HepG2 (cell line): Measurements from ENCODE around the gene GNAI2. TPM values are rescaled to one million over a fixed set of nuclear protein-coding genes. Genes with fewer than 3 reads are reported as not detected.

Experiments used
- ATAC-seq: fragments of 200-7000 bp; cut with Tn5 transposase; 3 replicates; pipeline ENCODE4 v1.9.1; 2020; ENCODE audit warnings: mild to moderate bottlenecking, moderate library complexity
- BruUV-seq: library from RNA; stranded (reverse); fragments of 400-500 nt; replicated peaks from 2 replicates; lab custom pipeline; 2021; lab: Mats Ljungman, UMichigan
- CTCF ChIA-PET: fragments of 300-600 bp; formaldehyde crosslinking; extraction: SDS; loops from one replicate; lab custom pipeline; 2021; ENCODE audit warnings: low total read pairs, inconsistent platforms, low intra/inter-chr PET ratio; lab: Yijun Ruan, JAX
- POLR2A ChIA-PET: fragments of 350-600 bp; sonication (Branson Sonifier 250); formaldehyde crosslinking; loops from one replicate; lab custom pipeline; 2020; ENCODE audit warnings: antibody characterized with exemption, inconsistent platforms; lab: Yijun Ruan, JAX
- DNase-seq: peaks from one replicate; pipeline ENCODE4 v3.0.0-alpha.2; 2015; ENCODE audit warnings: low spot score
- FAIRE-seq: peaks from 3 replicates; lab custom pipeline; 2011; peaks lifted over from hg19 to GRCh38; lab: Jason Lieb, UNC
- H2AFZ ChIP-seq: one replicate; pipeline ENCODE4 v1.6.1; 2011; ENCODE audit warnings: low read length, inconsistent platforms
- H3K27ac ChIP-seq: fragments of 300-600 bp; 3 replicates; pipeline ENCODE4 v1.8.0; 2011; ENCODE audit warnings: mixed run types, mild to moderate bottlenecking, mixed read lengths, low read length, inconsistent platforms; ENCODE audit not compliant: insufficient read depth; ENCODE audit errors: extremely low read length
- H3K27me3 ChIP-seq, 2 experiments: fragments of 200-600 bp in 1 of 2; 2 replicates in 1 of 2; 3 replicates in 1 of 2; pipeline versions ENCODE4 v1.6.0 to v1.8.0; 2011; ENCODE audit warnings: low read length in 2 of 2, mild to moderate bottlenecking in 2 of 2, moderate library complexity in 2 of 2, inconsistent platforms in 1 of 2; ENCODE audit not compliant: insufficient read depth in 2 of 2, control insufficient read depth in 1 of 2
- H3K36me3 ChIP-seq, 2 experiments: fragments of 200-600 bp in 1 of 2; replicated peaks in 1 of 2; 2 replicates in 1 of 2; 3 replicates in 1 of 2; pipeline versions ENCODE4 v1.5.1 to v1.8.0; 2011; ENCODE audit warnings: low read length in 2 of 2, inconsistent platforms in 1 of 2; ENCODE audit not compliant: insufficient read depth in 2 of 2, control insufficient read depth in 1 of 2
- H3K4me1 ChIP-seq: 2 replicates; pipeline ENCODE4 v1.5.1; 2012; ENCODE audit warnings: low read length, inconsistent platforms; ENCODE audit not compliant: insufficient read depth
- H3K4me2 ChIP-seq: 2 replicates; pipeline ENCODE4 v1.6.0; 2011; ENCODE audit warnings: low read depth, low read length, inconsistent platforms
- H3K4me3 ChIP-seq, 3 experiments: fragments of 200-600 bp in 1 of 3; sonication (generic), shearing (Covaris generic) in 1 of 3; replicated peaks in 1 of 3; 2 replicates each; pipeline ENCODE4 v1.5.1; 2011 to 2016; ENCODE audit warnings: low read length in 3 of 3, inconsistent platforms in 2 of 3, low read depth in 2 of 3, mild to moderate bottlenecking in 2 of 3, control low read depth in 1 of 3, mixed read lengths in 1 of 3; ENCODE audit not compliant: insufficient read depth in 1 of 3
- H3K79me2 ChIP-seq: one replicate; pipeline ENCODE4 v1.6.1; 2011; ENCODE audit warnings: low read length, inconsistent platforms; ENCODE audit not compliant: insufficient read depth
- H3K9ac ChIP-seq: 2 replicates; pipeline ENCODE4 v1.6.0; 2011; ENCODE audit warnings: mild to moderate bottlenecking, low read depth, low read length, inconsistent platforms; ENCODE audit not compliant: insufficient read depth
- H3K9me3 ChIP-seq: 2 replicates; pipeline ENCODE4 v1.5.1; 2012; ENCODE audit warnings: mild to moderate bottlenecking, low read length
- H4K20me1 ChIP-seq: 2 replicates; pipeline ENCODE4 v1.6.0; 2011; ENCODE audit warnings: inconsistent platforms, mild to moderate bottlenecking, low read length, moderate library complexity; ENCODE audit not compliant: insufficient read depth
- DRAP1 ChIP-seq: IDR thresholded peaks from 2 replicates; pipeline ENCODE4 v1.6.1; 2016; ENCODE audit warnings: missing genetic modification reagents, missing compliant biosample characterization
- FOSL2 ChIP-seq: sonication (generic); formaldehyde crosslinking; IDR thresholded peaks from 2 replicates; pipeline ENCODE4 v1.4.0; 2020; ENCODE audit warnings: missing genetic modification reagents
- HDAC1 ChIP-seq: sonication (generic); formaldehyde crosslinking; IDR thresholded peaks from 2 replicates; pipeline ENCODE4 v1.5.1; 2020; ENCODE audit warnings: mild to moderate bottlenecking, missing genetic modification reagents
- IRF9 ChIP-seq: sonication (generic); formaldehyde crosslinking; IDR thresholded peaks from 2 replicates; pipeline ENCODE4 v1.8.0; 2022; ENCODE audit warnings: missing genetic modification reagents, mild to moderate bottlenecking, borderline replicate concordance
- KDM1A ChIP-seq: IDR thresholded peaks from 2 replicates; pipeline ENCODE4 v1.6.1; 2016; ENCODE audit warnings: missing compliant biosample characterization
- NRL ChIP-seq: sonication (generic); formaldehyde crosslinking; IDR thresholded peaks from 2 replicates; pipeline ENCODE4 v1.5.0; 2020; ENCODE audit warnings: missing genetic modification reagents, mild to moderate bottlenecking, moderate library complexity, borderline replicate concordance
- RXRB ChIP-seq: IDR thresholded peaks from 2 replicates; pipeline ENCODE4 v1.6.1; 2016; ENCODE audit warnings: borderline replicate concordance, missing genetic modification reagents, missing compliant biosample characterization
- TBP ChIP-seq: sonication (generic); formaldehyde crosslinking; IDR thresholded peaks from 2 replicates; pipeline ENCODE4 v1.5.0; 2020; ENCODE audit warnings: missing genetic modification reagents
- ZBTB33 ChIP-seq: sonication (generic); formaldehyde crosslinking; IDR thresholded peaks from 2 replicates; pipeline ENCODE4 v1.4.0; 2020; ENCODE audit warnings: missing genetic modification reagents
- ZFX ChIP-seq: sonication (generic); formaldehyde crosslinking; IDR thresholded peaks from 2 replicates; pipeline ENCODE4 v1.4.0; 2020; ENCODE audit warnings: mild to moderate bottlenecking, low read depth, missing genetic modification reagents, moderate library complexity
- ZNF282 ChIP-seq: fragments of 450-650 bp; IDR thresholded peaks from 2 replicates; pipeline ENCODE4 v1.6.1; 2018; ENCODE audit not compliant: partially characterized antibody
- ZNF317 ChIP-seq: sonication (generic); formaldehyde crosslinking; IDR thresholded peaks from 2 replicates; pipeline ENCODE4 v1.5.0; 2020; ENCODE audit warnings: mild to moderate bottlenecking, missing genetic modification reagents
- ZNF350 ChIP-seq: sonication (generic); formaldehyde crosslinking; IDR thresholded peaks from 2 replicates; pipeline ENCODE4 v1.4.0; 2020; ENCODE audit warnings: mild to moderate bottlenecking, low read depth, missing genetic modification reagents, borderline replicate concordance
- ZNF775 ChIP-seq: sonication (generic); formaldehyde crosslinking; IDR thresholded peaks from 2 replicates; pipeline ENCODE4 v1.4.0; 2020; ENCODE audit warnings: missing genetic modification reagents, mild to moderate bottlenecking, moderate library complexity, borderline replicate concordance
- ZNF780A ChIP-seq: sonication (generic); formaldehyde crosslinking; IDR thresholded peaks from 2 replicates; pipeline ENCODE4 v1.8.0; 2022; ENCODE audit warnings: mild to moderate bottlenecking, missing genetic modification reagents, moderate library complexity
- ZNF788 ChIP-seq: sonication (generic); formaldehyde crosslinking; IDR thresholded peaks from 2 replicates; pipeline ENCODE4 v1.5.0; 2020; ENCODE audit warnings: mild to moderate bottlenecking, missing genetic modification reagents, borderline replicate concordance
- ZSCAN12 ChIP-seq: sonication (generic); formaldehyde crosslinking; IDR thresholded peaks from 2 replicates; pipeline ENCODE4 v1.9.0; 2021; ENCODE audit warnings: mild to moderate bottlenecking, missing genetic modification reagents
- ZSCAN5A ChIP-seq: sonication (generic); formaldehyde crosslinking; IDR thresholded peaks from 2 replicates; pipeline ENCODE4 v1.8.0; 2022; ENCODE audit warnings: mild to moderate bottlenecking, missing genetic modification reagents, borderline replicate concordance
- WGBS: methylation state at CpG from one replicate; pipeline ENCODE4 v1.1.6; 2017; ENCODE audit warnings: low lambda C conversion rate; 5-methylcytosine and 5-hydroxymethylcytosine counted together
- in situ Hi-C: cut with HindIII; loops from 2 replicates; pipeline ENCODE4 v1.10.0; 2017; ENCODE audit warnings: low pct_unique_long_range_greater_than_20kb; ENCODE audit not compliant: extremely low pct_ligation_motif_present
- intact Hi-C: fragments of 100-400 bp; cut with micrococcal nuclease; formaldehyde crosslinking; loops from one replicate; pipeline ENCODE4 v1.10.0; 2022; ENCODE audit not compliant: unreplicated experiment
- polyA plus RNA-seq, 8 experiments: library from polyadenylated mRNA; depleted of rRNA in 3 of 8; stranded (reverse) in 7 of 8; unstranded in 1 of 8; fragments of >200 nt; fragmentation: Illumina TruSeq in 4 of 8; extraction: Trizol in 4 of 8; gene quantifications; 2 replicates each; pipeline versions ENCODE4 v1.2.1 to v1.2.3, GENCODE V29; 2011 to 2016; ENCODE audit warnings: low read depth in 4 of 8, missing spikeins in 1 of 8, mixed read lengths in 1 of 8; ENCODE audit not compliant: insufficient read depth in 1 of 8
- total RNA-seq, 5 experiments: library from RNA; depleted of rRNA; stranded (reverse); fragments of >200 nt; fragmentation: Illumina TruSeq; extraction: Trizol; gene quantifications; 2 replicates each; pipeline ENCODE4 v1.2.3, GENCODE V29; 2016; ENCODE audit warnings: low read depth in 1 of 5
- TF ChIP-seq, protein P1 (sequence below): sonication (generic); formaldehyde crosslinking; IDR thresholded peaks from 2 replicates; pipeline ENCODE4 v1.8.0; 2022; ENCODE audit warnings: mild to moderate bottlenecking, missing genetic modification reagents; ENCODE audit not compliant: insufficient replicate concordance

The GNAI2 gene
- total and polyA plus RNA-seq, 2 of the 13 experiments (the other 11 are each of a cell fraction or from before 2014, with no cell fraction given) = 51.1 to 66.2 TPM

GRCh38 chr3:50258979-50259378, 23.0 kb downstream of the GNAI2 start:
- H3K9ac ChIP-seq = no peak overlapping the region
- no peak overlapping the region for H3K4me3 ChIP-seq
- no TSS peak for BruUV-seq
- no peak overlapping the region for H2AFZ ChIP-seq
- CTCF ChIA-PET = interaction anchor here (3.0 to 3.1 kb wide), 2 partner anchors 14 to 32 kb away, joined by 26 to 81 read pairs; no protein-coding TSS in a partner anchor
- H3K79me2 ChIP-seq = peaks cover 12% of the 10 kb centered on the region
- intact Hi-C loops (no loop called here), in situ Hi-C loops (no loop called here)
- WGBS = 88% methylated on average over 15 of the region's 16 CpGs
- H3K27ac ChIP-seq = no peak overlapping the region
- H4K20me1 ChIP-seq = no peaks in the 10 kb centered on the region
- no peak for DNase-seq
- FAIRE-seq = no peak
- H3K36me3 ChIP-seq = peaks cover 16 to 28% of the 10 kb centered on the region in 2 experiments
- no peaks in the 10 kb centered on the region for H3K9me3 ChIP-seq
- no peak overlapping the region for H3K4me2 ChIP-seq
- H3K4me1 ChIP-seq = peaks cover 48% of the 10 kb centered on the region
- POLR2A ChIA-PET = interaction anchor here (0.6 to 8.0 kb wide), 5 partner anchors 12 to 78 kb away, joined by 3 to 155 read pairs (median 8); partner anchors contain the start of genes GNAI2 and SEMA3B
- no peaks in the 10 kb centered on the region for H3K27me3 ChIP-seq
- no peak for ATAC-seq
- TF ChIP-seq ZNF775 (CRISPR knock-in tag) = no peak
- no peak for TF ChIP-seq KDM1A (CRISPR knock-in tag)
- TF ChIP-seq IRF9 = no peak
- TF ChIP-seq RXRB (CRISPR knock-in tag) = no peak
- TF ChIP-seq ZBTB33 (CRISPR knock-in tag) = peak; percentile 84
- TF ChIP-seq ZNF780A = no peak
- no peak for TF ChIP-seq ZNF317 (CRISPR knock-in tag)
- TF ChIP-seq TBP = no peak
- no peak for TF ChIP-seq NRL (CRISPR knock-in tag)
- no peak for TF ChIP-seq DRAP1 (CRISPR knock-in tag)
- no peak for TF ChIP-seq ZSCAN5A (CRISPR knock-in tag)
- TF ChIP-seq ZFX (CRISPR knock-in tag) = no peak
- TF ChIP-seq, protein P1, sequence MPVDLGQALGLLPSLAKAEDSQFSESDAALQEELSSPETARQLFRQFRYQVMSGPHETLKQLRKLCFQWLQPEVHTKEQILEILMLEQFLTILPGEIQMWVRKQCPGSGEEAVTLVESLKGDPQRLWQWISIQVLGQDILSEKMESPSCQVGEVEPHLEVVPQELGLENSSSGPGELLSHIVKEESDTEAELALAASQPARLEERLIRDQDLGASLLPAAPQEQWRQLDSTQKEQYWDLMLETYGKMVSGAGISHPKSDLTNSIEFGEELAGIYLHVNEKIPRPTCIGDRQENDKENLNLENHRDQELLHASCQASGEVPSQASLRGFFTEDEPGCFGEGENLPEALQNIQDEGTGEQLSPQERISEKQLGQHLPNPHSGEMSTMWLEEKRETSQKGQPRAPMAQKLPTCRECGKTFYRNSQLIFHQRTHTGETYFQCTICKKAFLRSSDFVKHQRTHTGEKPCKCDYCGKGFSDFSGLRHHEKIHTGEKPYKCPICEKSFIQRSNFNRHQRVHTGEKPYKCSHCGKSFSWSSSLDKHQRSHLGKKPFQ = no peak
- TF ChIP-seq ZSCAN12 = no peak
- TF ChIP-seq FOSL2 (CRISPR knock-in tag) = no peak
- TF ChIP-seq HDAC1 (CRISPR knock-in tag) = no peak
- TF ChIP-seq ZNF350 (CRISPR knock-in tag) = no peak
- TF ChIP-seq ZNF788 (CRISPR knock-in tag) = no peak
- TF ChIP-seq ZNF282 = no peak
